IMR-90 (cell line): ENCODE data around the gene CLDN24. TPM values are rescaled to one million over a fixed set of nuclear protein-coding genes. Genes with fewer than 3 reads are reported as not detected.

ENCODE experiments used
- ATAC-seq: fragments of 200-7000 bp; cut with Tn5 transposase; 2 replicates; pipeline ENCODE4 v1.9.1; 2020; ENCODE audit warnings: low read depth, mild to moderate bottlenecking, moderate library complexity
- BruUV-seq: library from RNA; stranded (reverse); fragments of 400-500 nt; replicated peaks from 2 replicates; lab custom pipeline; 2021; lab: Mats Ljungman, UMichigan
- CTCF ChIA-PET: fragments of 300-600 bp; formaldehyde crosslinking; extraction: SDS; loops from one replicate; lab custom pipeline; 2021; ENCODE audit warnings: antibody characterized with exemption; lab: Yijun Ruan, JAX
- POLR2A ChIA-PET: fragments of 300-600 bp; sonication (Branson Sonifier 250); formaldehyde crosslinking; loops from one replicate; lab custom pipeline; 2022; ENCODE audit warnings: antibody characterized with exemption; ENCODE audit not compliant: unreplicated experiment; lab: Charles Lee
- DNase-seq: peaks from one replicate; pipeline ENCODE4 v3.0.0; 2013
- H2AFZ ChIP-seq: replicated peaks from 2 replicates; pipeline ENCODE3; 2013; ENCODE audit warnings: low read length, mild to moderate bottlenecking; ENCODE audit not compliant: poor library complexity
- H2AK5ac ChIP-seq: 2 replicates; pipeline ENCODE4 v1.6.1; 2013; ENCODE audit warnings: low read depth, low read length, inconsistent platforms
- H2AK9ac ChIP-seq: replicated peaks from 2 replicates; pipeline ENCODE3; 2013; ENCODE audit warnings: mild to moderate bottlenecking, low read depth, low read length, moderate library complexity; ENCODE audit not compliant: poor library complexity
- H2BK120ac ChIP-seq: 2 replicates; pipeline ENCODE4 v1.6.1; 2013; ENCODE audit warnings: low read depth, low read length, inconsistent platforms
- H2BK15ac ChIP-seq: 3 replicates; pipeline ENCODE4 v1.6.1; 2013; ENCODE audit warnings: low read depth, low read length, inconsistent platforms
- H2BK20ac ChIP-seq: 2 replicates; pipeline ENCODE4 v1.6.1; 2013; ENCODE audit warnings: low read depth, mild to moderate bottlenecking, inconsistent platforms, low read length, moderate library complexity
- H2BK5ac ChIP-seq: 2 replicates; pipeline ENCODE4 v1.6.1; 2013; ENCODE audit warnings: mild to moderate bottlenecking, low read depth, low read length, inconsistent platforms; ENCODE audit not compliant: poor library complexity, severe bottlenecking
- H3K14ac ChIP-seq: replicated peaks from 2 replicates; pipeline ENCODE4 v1.6.1; 2013; ENCODE audit warnings: low read depth, low read length, inconsistent platforms
- H3K18ac ChIP-seq: 2 replicates; pipeline ENCODE4 v1.6.1; 2013; ENCODE audit warnings: low read depth, low read length, control low read depth
- H3K23ac ChIP-seq: 2 replicates; pipeline ENCODE4 v1.6.1; 2013; ENCODE audit warnings: low read depth, low read length, inconsistent platforms
- H3K27ac ChIP-seq: 2 replicates; pipeline ENCODE4 v1.5.1; 2013; ENCODE audit warnings: mild to moderate bottlenecking, control low read depth, low read length; ENCODE audit not compliant: insufficient read depth
- H3K27me3 ChIP-seq: 2 replicates; pipeline ENCODE4 v1.6.1; 2013; ENCODE audit warnings: low read length; ENCODE audit not compliant: control insufficient read depth, insufficient read depth
- H3K36me3 ChIP-seq: 2 replicates; pipeline ENCODE4 v1.6.1; 2013; ENCODE audit warnings: low read length, mixed read lengths; ENCODE audit not compliant: control insufficient read depth, insufficient read depth
- H3K4ac ChIP-seq: 2 replicates; pipeline ENCODE4 v1.6.1; 2013; ENCODE audit warnings: low read depth, low read length, inconsistent platforms
- H3K4me1 ChIP-seq: 2 replicates; pipeline ENCODE4 v1.6.1; 2013; ENCODE audit warnings: low read length, mixed read lengths; ENCODE audit not compliant: control insufficient read depth, insufficient read depth
- H3K4me2 ChIP-seq: 2 replicates; pipeline ENCODE4 v1.6.1; 2013; ENCODE audit warnings: low read depth, mild to moderate bottlenecking, control low read depth, low read length, moderate library complexity
- H3K4me3 ChIP-seq: 2 replicates; pipeline ENCODE4 v1.5.1; 2013; ENCODE audit warnings: low read depth, mild to moderate bottlenecking, control low read depth, low read length, moderate library complexity; ENCODE audit not compliant: insufficient read depth
- H3K56ac ChIP-seq: 2 replicates; pipeline ENCODE4 v1.6.1; 2013; ENCODE audit warnings: low read length, inconsistent platforms; ENCODE audit not compliant: insufficient read depth; ENCODE audit errors: extremely low read depth
- H3K79me1 ChIP-seq, 2 experiments: 2 replicates each; pipeline ENCODE4 v1.6.1; 2013; ENCODE audit warnings: low read length in 2 of 2, inconsistent platforms in 1 of 2, low read depth in 1 of 2
- H3K9ac ChIP-seq: 2 replicates; pipeline ENCODE4 v1.6.1; 2013; ENCODE audit warnings: low read depth, low read length, control low read depth
- H3K9me1 ChIP-seq: 2 replicates; pipeline ENCODE4 v1.6.1; 2013; ENCODE audit warnings: low read length, inconsistent platforms; ENCODE audit not compliant: insufficient read depth
- H3K9me3 ChIP-seq: 2 replicates; pipeline ENCODE4 v1.6.1; 2013; ENCODE audit warnings: low read length; ENCODE audit not compliant: control insufficient read depth, insufficient read depth
- H4K20me1 ChIP-seq: 2 replicates; pipeline ENCODE4 v1.6.1; 2013; ENCODE audit warnings: low read length, inconsistent platforms; ENCODE audit not compliant: insufficient read depth
- H4K5ac ChIP-seq: 2 replicates; pipeline ENCODE4 v1.6.1; 2013; ENCODE audit warnings: mild to moderate bottlenecking, low read depth, low read length, control low read depth
- H4K8ac ChIP-seq, 2 experiments: 2 replicates each; pipeline ENCODE4 v1.6.1; 2013; ENCODE audit warnings: low read depth in 2 of 2, low read length in 2 of 2, control low read depth in 1 of 2, inconsistent platforms in 1 of 2
- H4K91ac ChIP-seq: 2 replicates; pipeline ENCODE4 v1.6.1; 2013; ENCODE audit warnings: low read depth, low read length, inconsistent platforms; ENCODE audit not compliant: insufficient read depth
- NFE2L2 ChIP-seq: fragments of 150-350 bp; IDR thresholded peaks from 2 replicates; pipeline ENCODE4 v1.6.1; 2016; ENCODE audit warnings: low read depth, mild to moderate bottlenecking, low read length
- WGBS, 2 experiments: methylation state at CpG; one replicate each; pipeline versions ENCODE4 v1.1.5 to v1.1.7; 2013; ENCODE audit warnings: missing lambda C conversion rate in 2 of 2; ENCODE audit not compliant: insufficient read length in 1 of 2; ENCODE audit errors: extremely low coverage in 2 of 2; 5-methylcytosine and 5-hydroxymethylcytosine counted together
- dilution Hi-C: fragments of 300-500 bp; cut with HindIII; formaldehyde crosslinking; loops from one replicate; pipeline ENCODE4 v1.14.3; 2018; ENCODE audit warnings: low sequenced_read_pairs; ENCODE audit not compliant: unreplicated experiment
- in situ Hi-C: fragments of 300-500 bp; cut with MboI; formaldehyde crosslinking; loops from 3 replicates; pipeline ENCODE4 v1.14.3; 2019; ENCODE audit warnings: low sequenced_read_pairs, inconsistent platforms, mixed read lengths
- intact Hi-C: fragments of 100-400 bp; cut with micrococcal nuclease; formaldehyde crosslinking; loops from 2 replicates; pipeline ENCODE4 v1.10.0; 2022
- polyA plus RNA-seq, 3 experiments: library from polyadenylated mRNA; depleted of rRNA; stranded (reverse); fragments of >200 nt; gene quantifications; 2 replicates each; pipeline ENCODE4 v1.2.3, GENCODE V29; 2012; ENCODE audit warnings: low replicate concordance in 1 of 3
- total RNA-seq: library from RNA; depleted of rRNA; stranded (reverse); fragments of >200 nt; gene quantifications from 2 replicates; pipeline ENCODE4 v1.2.3, GENCODE V29; 2012

CLDN24 gene
- total and polyA plus RNA-seq, 2 of the 4 experiments (the other 2 are of a cell fraction) = not detected

GRCh38 chr4:183276106-183276505, 46.1 kb downstream of the CLDN24 start:
- CTCF ChIA-PET = no interaction called here
- no peak for TF ChIP-seq NFE2L2
- H3K23ac ChIP-seq = no peak overlapping the region
- no peak overlapping the region for H4K5ac ChIP-seq
- no peak overlapping the region for H2BK5ac ChIP-seq
- H2AK9ac ChIP-seq = no peak overlapping the region
- intact Hi-C loops (no loop called here), in situ Hi-C loops (no loop called here), dilution Hi-C loops (no loop called here)
- no peak overlapping the region for H3K4me3 ChIP-seq
- no peaks in the 10 kb centered on the region; the same call in 1 of the 2 replicates for H3K9me1 ChIP-seq
- peaks cover 2 to 4% of the 10 kb centered on the region in 2 experiments; a peak in 2 of 4 replicates for H3K79me1 ChIP-seq
- no peaks in the 10 kb centered on the region for H4K20me1 ChIP-seq
- no peaks in the 10 kb centered on the region; the same call in 1 of the 2 replicates for H3K4me1 ChIP-seq
- H3K56ac ChIP-seq = no peak overlapping the region
- no peak overlapping the region for H2BK120ac ChIP-seq
- ATAC-seq = no peak
- H3K4ac ChIP-seq = no peak overlapping the region
- no peak overlapping the region for H3K4me2 ChIP-seq
- DNase-seq = no peak
- H3K14ac ChIP-seq = no peak overlapping the region
- no peak overlapping the region for H4K8ac ChIP-seq
- H3K36me3 ChIP-seq = peaks cover 18% of the 10 kb centered on the region
- no TSS peak for BruUV-seq
- H3K18ac ChIP-seq = no peak overlapping the region
- H3K27me3 ChIP-seq = no peaks in the 10 kb centered on the region
- no peak overlapping the region for H2AK5ac ChIP-seq
- H3K27ac ChIP-seq = no peak overlapping the region
- H3K9ac ChIP-seq = no peak overlapping the region
- H2BK15ac ChIP-seq = no peak overlapping the region
- no peak overlapping the region for H2AFZ ChIP-seq
- H2BK20ac ChIP-seq = no peak overlapping the region
- H4K91ac ChIP-seq = no peak overlapping the region
- WGBS, 2 experiments = no CpG with 5 or more reads among the region's 1 CpG
- peaks cover 8% of the 10 kb centered on the region for H3K9me3 ChIP-seq
- POLR2A ChIA-PET = no interaction called here
